Activated CD8-positive, alpha-beta memory T cell treated with anti-CD3 and anti-CD28 coated beads, Interleukin-2, amount 50 U/mL, for 48 hours (primary cell): Measurements from ENCODE around the gene CD99L2.
"Not testable (repeated sequence)": the region's sequence is repeated elsewhere in the genome, so short reads cannot be mapped to it uniquely, and the experiment has no call there.

Experiments used
- DNase-seq: peaks from one replicate; pipeline ENCODE4 v3.0.0-alpha.2; 2020

The CD99L2 gene

DNA sequence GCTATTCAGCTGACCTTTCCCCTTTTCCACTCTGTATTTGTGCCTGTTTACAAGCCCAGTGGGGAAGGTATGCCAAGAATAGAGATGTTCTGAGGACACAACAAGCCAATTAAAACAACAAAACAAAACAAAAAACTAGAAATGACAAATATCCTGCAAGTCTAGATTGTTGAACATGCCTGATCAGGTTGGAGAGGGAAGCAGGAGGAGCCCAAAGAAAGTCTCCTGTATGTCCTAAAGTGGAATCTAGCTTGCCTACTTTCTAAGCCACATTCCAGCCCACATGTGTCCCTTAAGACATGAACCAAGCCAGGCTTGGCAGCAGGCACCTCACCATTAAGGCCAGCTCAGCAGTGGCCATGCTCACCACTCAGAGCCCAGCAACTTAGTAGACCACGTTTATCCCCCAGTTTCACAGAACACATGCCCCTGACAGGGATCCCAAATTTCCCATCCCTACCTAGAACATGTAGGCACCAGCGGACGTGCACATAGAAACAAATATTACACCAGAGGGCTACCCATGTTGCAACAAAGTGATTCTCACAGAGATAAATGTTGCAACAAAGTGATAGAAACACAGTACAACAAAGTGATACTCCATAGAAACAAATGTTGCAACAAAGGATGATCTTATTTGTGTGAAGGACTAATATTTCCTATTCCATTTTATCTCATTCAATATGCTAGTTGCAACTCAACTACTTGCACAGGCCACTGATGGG is 48.3 kb downstream of the CD99L2 start:
- no peak for DNase-seq

DNA sequence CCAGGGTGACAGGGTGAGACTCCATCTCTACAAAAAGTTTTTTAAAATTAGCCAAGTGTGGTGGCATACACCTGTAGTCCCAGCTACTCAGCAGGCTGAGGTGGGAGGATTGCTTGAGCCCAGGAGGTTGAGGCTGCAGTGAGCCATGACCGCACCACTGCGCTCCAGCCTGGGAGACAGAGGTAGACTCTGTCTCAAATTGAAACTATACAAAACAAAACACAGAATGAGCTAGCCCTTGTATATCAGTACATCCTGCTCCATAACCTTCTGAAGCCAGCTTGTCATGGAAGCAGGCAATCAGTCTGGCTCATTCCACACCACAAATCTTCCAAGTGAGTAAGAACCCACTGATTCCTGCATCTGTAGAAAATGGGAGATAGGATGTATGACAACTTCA is 49.0 kb downstream of the CD99L2 start:
- no peak for DNase-seq

DNA sequence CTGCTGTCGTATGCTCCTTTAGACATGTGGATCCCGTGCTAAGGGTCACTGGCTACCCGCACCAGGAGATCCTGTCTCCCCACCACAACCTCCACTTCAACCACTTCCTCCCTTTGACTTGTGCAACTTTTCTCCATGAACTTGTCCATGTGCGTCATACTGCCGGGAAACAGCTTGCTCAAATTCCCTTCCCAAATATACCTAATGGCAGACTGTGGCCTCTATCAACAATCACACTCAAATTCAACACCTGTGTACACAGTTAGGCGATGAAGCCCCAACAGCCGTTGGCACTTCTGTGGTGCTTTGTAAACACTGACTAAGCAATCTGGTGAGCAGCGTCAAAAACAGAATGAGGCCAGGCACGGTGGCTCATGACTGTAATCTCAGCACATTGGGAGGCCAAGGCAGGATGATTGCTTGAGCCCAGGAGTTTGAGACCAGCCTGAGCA is 49.5 kb downstream of the CD99L2 start:
- no peak for DNase-seq

DNA sequence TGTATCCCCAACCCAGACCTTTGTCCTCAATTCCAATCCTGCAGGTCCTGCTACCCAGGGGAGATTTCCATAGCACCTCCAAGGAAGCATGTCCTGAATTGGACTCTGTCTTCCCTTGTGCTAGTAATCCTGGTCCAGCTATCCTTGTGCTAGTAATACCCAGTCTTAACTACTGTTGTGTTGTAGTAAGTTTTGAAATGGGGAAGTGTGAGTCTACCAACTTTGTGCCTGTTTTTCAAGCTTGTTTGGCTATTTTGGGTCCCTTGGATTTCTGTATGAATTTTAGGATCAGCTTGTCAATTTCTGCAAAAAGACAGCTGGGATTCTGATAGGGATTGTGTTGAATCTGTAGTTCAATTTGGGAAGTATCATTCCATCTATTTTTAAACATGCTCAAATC is 51.4 kb downstream of the CD99L2 start:
- no peak for DNase-seq

DNA sequence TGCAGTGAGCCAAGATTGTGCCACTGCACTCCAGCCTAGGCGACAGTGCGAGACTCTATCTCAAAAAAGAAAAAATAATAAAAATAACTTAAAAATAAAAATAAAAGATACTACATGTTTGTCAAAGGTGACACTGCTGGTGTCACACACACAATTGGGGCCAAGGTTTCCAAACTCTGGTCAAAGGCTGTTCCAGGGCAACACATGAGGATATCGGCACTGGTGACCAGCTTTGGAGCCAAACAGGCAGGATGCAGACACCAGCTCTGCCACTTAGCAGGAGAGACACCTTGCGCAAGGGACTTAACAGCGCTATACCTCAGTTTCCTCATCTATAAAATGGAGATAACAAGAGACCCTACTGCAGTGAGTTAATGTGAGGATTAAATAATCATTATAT is 52.3 kb downstream of the CD99L2 start:
- DNase-seq: no peak

DNA sequence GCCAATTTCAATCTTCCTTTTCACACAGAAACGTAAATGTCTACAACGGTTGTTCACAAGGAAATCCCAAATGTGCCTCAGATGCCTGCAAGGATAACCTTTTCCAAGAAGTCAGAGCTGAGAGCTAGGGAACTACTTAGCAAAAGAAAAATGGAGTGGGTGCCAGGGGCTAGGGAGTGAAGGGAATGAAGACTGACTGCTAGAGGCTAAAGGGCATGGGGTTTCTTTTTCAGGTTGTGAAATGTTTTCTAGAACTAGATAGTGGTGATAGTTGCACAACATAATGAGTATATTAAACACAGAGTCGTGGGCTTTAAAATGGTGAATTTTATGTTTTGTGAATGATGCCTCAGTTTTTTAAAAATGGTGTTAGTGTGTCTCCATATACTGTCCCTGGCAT is 53.4 kb downstream of the CD99L2 start:
- no peak for DNase-seq

DNA sequence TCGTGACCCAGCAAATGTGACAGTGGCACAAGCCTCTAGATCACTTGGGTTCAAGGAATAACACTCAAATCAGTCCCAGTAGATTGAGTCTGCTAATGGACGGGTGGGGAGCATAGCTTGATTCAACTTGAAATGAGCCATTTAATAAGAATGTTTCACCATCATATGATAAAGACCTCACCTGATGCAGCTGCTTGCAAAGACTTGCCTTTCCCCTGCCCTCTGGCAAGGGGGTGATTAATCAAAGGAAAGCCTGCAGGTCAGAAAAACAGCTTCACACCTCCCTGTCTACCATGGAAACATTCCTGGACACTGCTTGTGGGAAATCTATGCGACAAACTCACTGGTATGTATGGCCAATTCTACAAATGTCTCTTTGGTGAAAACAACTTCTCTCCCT is 54.5 kb downstream of the CD99L2 start:
- DNase-seq: no peak

DNA sequence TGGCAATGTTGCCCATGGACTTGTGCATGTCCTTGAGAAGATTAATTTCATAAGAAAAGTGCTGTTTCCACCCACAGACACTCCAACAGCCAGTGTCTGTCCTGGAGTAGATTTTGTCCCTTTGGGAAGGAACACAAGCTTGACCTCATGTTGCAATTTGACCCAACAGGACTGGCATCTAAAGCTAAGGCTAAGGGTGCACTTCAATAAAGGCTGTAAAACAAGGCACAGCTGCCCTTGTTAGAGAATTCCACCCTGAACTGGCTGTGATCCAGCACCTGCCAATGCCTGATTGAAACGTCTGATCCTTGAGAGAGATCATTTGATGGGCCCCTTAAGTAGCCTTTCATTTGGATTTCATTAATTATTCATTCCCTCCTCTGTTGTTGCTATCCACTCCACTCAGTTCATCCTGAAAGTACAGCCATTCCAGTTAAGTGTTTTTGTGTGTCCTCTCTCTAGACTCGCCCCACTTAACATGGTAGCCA is 56.2 kb downstream of the CD99L2 start:
- DNase-seq: no peak

DNA sequence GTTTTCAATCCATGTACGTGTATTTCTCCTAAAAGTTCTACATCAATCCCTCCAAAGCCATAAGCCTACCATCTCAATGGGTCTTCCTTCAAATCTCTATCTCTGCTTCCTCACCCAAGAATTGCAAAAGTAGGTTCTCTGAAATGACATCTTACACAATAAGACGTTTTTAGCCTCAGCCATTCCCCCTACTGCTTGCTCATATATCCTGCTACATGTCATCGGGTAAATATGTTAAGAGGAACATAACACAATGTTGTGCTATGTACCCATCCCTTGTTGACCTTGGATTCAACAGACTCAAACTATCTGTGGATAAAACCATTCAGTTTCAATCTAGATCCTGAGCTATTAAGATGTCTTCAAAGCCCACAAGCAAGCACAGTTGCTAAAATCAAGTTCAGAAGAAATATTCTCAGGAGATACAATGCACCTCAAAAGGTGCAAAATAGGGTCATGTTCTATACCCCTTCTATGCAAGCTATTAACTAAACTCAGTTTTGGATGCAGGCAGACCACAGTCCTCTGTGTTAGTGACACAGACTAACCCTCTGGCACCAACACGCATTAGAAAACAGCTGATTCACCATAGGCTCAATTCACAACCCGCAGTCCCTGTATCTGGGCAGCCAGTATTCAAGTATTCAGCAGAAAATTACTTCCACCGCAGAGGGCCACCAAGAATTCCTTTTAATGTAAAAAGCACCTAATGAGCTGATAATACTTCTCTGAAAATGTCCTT is 56.8 kb downstream of the CD99L2 start:
- DNase-seq: no peak

DNA sequence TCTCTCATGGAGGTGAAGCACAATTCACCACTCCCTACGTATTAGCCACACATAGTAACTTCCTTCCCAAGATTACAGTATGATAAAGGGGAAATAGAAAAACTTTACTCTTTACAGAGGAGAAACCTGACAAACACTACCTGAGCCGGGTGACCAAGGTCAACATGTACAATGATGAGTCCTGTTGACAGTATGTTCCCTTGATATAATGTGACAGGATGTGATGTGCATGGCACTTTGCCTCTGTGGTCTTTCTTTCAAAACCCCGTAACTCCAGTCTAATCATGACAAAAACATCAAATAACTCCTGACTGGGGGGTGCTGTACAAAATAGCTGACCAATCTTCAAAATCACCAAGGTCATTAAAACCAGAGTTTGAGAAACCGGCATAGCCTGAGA is 60.6 kb downstream of the CD99L2 start:
- no peak for DNase-seq

DNA sequence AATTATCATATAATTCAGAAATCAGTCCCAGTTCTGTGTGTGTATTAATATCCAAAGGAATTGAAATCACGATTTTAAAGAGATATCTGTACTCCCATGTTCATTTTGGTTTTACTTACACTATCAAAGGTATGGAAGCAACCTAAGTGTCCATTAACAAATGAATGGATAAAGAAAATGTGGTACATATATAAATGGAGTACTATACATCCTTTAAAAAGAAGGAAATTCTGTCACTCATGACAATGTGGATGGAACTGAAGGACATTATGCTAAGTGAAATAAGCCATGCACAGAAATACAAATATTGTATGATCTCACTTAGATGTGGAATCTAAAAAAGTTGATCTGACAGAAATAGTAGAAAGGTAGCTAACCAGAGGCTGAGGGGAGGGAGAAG is 63.8 kb downstream of the CD99L2 start:
- no peak for DNase-seq

DNA sequence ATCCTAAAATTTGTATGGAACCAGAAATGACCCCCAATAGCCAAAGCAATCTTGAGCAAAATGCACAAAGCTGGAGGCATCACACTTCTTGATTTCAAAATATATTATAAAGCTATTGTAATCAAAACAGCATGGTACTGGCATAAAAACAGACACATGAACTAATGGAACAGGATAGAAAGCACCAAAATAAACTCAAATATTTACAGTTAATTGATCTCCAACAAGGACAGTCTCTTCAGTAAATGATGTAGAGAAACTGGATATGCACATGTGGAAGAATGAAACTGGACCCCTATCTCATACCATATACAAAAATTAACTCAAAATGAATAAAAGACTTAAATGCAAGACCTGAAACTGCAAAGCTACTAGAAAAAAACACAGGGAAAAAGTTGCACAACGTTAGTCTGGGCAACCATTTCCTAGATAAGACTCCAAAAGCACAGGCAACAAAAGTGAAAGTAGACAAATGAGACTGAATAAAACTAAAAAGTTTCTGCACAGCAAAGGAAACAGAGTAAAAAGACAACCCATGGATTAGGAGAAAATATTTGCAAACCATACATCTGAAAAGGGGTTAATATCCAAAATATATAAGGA is 64.9 kb downstream of the CD99L2 start:
- DNase-seq: no peak

DNA sequence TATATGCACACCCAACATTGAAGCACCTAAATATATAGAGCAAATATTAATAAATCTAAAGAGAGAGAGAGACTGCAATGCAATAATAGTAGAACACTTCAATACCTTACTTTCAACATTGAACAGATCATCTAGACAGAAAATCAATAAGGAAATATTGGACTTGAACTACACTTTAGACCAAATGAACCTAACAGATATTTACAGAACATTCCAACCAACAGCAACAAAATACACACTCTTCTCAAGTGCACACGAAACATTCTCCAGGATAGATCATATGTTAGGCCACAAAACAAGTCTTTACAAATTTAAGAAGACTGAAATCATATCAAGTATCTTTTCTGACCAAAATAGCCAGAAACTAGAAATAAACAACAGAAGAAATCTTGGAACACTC is 66.6 kb downstream of the CD99L2 start:
- no peak for DNase-seq

DNA sequence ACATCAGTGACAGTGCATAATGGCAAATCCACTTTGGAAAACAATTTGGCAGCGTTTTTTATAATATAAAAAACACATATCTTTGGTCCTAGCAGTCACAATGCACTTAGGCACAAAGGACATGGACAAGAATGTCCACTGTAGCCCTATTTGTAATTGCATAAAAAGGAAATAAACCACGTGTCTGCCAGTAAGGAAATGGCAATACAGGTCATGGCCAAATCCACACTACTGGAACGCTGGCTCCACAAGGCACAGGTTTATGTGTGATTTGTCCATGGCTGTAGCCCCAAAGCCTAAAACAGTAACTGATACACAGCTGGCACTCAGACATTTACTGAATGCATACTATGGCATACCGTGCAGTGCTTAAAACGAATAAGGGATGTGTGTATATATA is 69.7 kb downstream of the CD99L2 start:
- DNase-seq: no peak

DNA sequence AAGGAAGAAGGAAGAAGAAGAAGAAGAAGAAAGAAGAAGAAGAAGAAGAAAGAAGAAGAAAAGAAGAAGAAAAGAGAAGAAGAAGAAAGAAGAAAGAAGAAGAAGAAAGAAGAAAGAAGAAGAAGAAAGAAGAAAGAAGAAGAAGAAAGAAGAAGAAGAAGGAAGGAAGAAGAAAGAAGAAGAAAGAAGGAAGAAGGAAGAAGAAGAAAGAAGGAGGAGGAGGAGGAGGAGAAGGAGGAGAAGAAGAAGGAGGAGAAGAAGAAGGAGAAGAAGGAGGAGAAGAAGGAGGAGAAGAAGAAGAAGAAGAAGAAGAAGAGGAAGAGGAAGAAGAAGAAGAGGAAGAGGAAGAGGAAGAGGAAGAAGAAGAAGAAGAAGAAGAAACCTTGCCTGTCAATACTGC is 74.1 kb downstream of the CD99L2 start:
- not testable (repeated sequence) for DNase-seq

DNA sequence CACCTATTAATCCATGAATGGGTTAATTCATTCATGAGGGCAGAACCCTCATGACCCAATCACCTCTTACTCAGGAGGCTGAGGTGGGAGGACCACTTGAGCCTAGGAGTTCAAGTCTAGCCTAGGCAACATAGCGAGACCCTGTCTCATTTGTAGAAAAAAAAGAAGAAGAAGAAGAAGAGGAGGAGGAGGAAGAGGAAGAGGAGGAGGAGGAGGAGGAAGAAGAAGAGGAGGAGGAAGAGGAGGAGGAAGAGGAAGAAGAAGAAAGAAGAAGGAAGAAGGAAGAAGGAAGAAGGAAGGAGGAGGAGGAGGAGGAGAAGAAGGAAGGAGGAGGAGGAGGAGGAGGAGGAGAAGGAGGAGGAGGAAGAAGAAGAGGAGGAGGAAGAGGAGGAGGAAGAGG is 74.6 kb downstream of the CD99L2 start:
- DNase-seq: not testable (repeated sequence)

DNA sequence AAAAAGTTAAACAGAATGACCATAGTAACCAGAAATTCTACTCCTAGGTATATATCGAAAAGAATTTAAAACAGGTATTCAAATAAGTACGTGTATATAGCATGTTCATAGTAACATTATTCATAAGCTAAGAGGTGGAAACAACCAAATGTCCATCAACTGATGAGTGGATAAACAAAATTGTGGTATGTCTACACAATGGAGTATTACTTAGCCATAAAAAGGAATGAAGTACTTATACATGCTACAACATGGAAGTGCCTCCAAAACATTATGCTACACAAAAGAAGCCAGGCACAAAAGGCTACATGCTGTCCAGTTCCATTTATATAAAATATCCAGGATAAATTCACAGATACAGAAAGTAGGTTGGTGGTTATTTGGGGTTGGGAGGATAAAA is 76.5 kb downstream of the CD99L2 start:
- DNase-seq: no peak

DNA sequence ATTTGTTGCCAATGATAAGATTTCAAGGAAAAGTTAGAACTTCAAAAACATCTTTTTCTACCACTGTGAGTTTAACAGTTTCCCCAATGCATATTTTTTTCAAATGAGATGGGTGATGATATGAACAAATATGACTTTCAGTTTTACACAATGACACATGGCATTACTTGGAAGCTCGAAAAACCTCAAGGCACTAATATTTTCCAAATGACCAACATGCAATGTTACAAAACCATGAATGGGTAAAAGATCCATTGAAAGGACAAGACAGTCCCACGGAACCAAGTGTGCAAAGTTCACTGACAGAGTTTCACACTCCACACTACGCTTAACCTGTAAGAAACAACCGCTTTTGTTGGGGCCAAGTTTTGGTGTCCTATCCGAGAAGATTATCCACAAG is 84.5 kb downstream of the CD99L2 start:
- DNase-seq: no peak

DNA sequence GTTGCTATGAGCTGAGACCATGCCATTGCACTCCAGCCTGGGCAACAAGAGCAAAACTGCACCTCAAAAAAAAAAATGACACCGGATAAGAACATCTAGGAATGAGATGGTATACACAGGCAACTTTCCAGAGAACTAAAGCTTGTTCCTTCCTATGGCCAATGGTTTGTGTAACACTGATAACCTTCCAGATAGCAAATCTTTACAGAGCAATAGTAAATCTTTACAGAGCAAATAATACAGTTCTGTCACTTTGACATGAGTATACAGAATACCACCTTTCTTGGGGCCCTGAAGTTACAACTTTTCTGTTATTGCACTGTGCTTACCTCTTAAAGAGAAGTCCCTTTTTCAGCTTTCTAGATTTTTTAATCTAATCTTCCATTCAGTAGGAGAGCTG is 91.6 kb downstream of the CD99L2 start:
- DNase-seq: no peak

DNA sequence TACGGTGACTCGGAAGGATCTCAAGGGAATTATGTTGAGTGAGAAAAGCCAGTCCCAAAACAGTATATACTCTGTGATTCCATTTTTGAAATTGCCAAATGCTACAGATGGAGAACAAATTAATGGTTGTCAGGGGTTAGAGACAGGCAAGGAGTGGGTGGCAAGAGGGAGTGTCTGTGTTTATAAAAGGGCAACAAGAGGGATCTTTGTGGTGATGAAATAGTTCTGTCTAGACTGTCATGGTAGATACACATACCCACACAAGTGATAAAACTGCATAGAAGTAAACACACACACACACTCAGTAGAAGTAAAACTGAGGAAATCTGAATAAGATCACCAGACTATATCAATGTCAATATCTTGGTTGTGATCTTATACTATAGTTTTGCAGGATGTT is 92.7 kb downstream of the CD99L2 start:
- no peak for DNase-seq

DNA sequence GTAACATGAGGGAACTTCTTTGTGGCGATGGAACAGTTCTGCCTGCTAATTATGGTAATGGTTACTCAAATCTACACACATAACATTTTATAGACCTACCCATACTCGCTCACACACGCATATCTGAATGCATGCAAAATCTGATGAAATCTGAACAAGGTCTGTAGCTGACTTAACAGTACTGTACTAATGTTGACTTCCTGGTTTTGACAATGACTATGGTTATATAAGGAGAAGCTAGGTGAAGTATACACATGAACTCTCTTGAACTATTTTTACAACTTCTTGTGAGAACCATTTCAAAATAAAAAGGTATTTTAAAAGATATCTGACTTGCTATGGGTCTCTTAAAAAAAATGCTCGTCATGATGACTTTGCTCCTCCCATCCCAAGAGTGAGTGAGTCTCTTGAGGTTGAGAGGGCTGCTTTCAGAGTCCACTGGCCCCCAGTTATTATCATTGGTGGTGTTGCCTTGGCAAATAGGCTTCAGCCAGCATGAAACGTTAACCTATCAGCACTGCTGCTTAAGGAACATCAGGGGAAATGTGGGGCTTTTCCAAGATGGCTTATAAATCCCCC is 105.4 kb downstream of the CD99L2 start:
- DNase-seq: no peak

DNA sequence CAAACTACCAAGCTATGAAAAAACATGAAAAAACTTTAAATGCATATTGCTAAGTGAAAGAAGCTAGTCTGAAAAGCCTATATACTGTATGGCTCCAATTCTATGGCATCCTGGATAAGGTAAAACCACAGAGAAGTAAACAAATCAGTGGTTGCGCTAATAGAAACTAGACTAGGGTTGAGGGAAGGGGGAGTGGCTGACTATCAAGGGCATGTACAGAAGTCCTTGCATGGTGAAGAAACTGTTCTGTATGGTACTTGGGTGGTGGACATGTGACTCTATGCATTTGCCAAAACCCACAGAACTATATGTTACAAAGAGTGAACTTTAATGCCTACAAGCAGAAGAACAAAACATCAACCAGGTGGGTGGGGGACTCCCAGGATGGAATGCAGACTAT is 108.4 kb downstream of the CD99L2 start:
- DNase-seq: no peak

DNA sequence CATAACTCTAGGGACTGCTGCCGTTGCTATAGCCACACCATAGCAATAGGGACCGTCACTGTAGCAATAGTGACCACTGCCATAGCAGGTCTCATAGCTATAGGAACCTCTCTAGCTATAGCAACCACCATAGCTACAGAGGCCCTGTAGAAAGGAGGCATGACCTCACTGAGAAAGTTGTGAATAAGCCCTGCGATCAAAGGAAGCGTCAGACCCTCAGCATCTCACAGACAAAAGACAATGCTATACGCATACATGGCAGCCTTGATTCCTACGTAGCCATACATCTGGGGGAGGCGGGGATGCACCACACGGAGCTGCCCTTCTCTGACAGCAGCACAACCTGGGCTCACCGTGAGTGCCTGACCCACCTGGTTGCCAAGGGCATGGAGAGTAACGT is 116.8 kb downstream of the CD99L2 start:
- no peak for DNase-seq

DNA sequence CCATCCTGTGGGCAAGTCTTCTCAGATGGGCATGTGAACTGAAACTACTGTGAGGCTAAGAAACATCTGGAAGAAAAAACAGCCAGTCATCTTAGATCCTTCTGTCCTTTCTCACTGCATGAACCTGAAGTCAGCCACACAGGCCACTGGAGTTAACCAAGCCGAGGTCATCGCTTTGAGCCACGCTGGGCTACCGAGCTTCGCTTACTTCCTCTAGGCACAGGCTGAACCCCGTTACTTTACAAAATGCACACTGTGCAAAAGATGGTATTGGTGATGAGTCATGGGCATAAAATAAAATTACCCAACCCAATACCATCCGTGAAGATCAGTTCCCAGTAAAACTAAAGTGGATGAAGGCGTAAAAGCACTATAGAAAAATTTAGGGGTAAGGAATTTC is 119.1 kb downstream of the CD99L2 start:
- DNase-seq: no peak
